GM10248 (cell line): ENCODE measurements around the gene FGF1.

Source experiments
- CTCF ChIA-PET: fragments of 300-600 bp; sonication (Branson Sonifier 250); formaldehyde crosslinking; extraction: SDS; loops from one replicate; lab custom pipeline; 2021; ENCODE audit warnings: antibody characterized with exemption; lab: Yijun Ruan, JAX
- POLR2A ChIA-PET: fragments of 350-650 bp; sonication (Branson Sonifier 250); formaldehyde crosslinking; extraction: SDS; loops from one replicate; lab custom pipeline; 2020; ENCODE audit warnings: antibody characterized with exemption; lab: Yijun Ruan, JAX
- DNase-seq: peaks from one replicate; pipeline ENCODE4 v3.0.0; 2012; ENCODE audit errors: extremely low spot score
- CTCF ChIP-seq: IDR thresholded peaks from 2 replicates; pipeline ENCODE4 v1.5.1; 2012; ENCODE audit warnings: mild to moderate bottlenecking, low read depth; ENCODE audit errors: extremely low read depth, missing control alignments, control extremely low read depth

FGF1 gene

GRCh38 chr5:142637871-142638270, 48.0 kb downstream of the FGF1 start:
- no peak for DNase-seq
- TF ChIP-seq CTCF, result no peak
- ChIA-PET POLR2A (no interaction called here), CTCF (interaction anchor here (0.7 to 1.4 kb wide), 2 partner anchors 13 to 75 kb away, joined by 3 read pairs; no protein-coding TSS in a partner anchor)

GRCh38 chr5:142636698-142637324, 49.1 kb downstream of the FGF1 start:
- ChIA-PET CTCF (interaction anchor here (0.8 to 1.4 kb wide), 2 partner anchors 18 to 76 kb away, joined by 3 read pairs; no protein-coding TSS in a partner anchor), POLR2A (no interaction called here)
- TF ChIP-seq CTCF, result no peak
- DNase-seq, result no peak

- CTCF ChIA-PET, result interaction anchor here (0.8 kb wide), 1 partner anchor 19 kb away, joined by 3 read pairs; no protein-coding TSS in a partner anchor
Observed at GRCh38 chr5:142636093-142636492, 49.8 kb downstream of the FGF1 start.

GRCh38 chr5:142634216-142635011, 51.5 kb downstream of the FGF1 start:
- TF ChIP-seq CTCF, result no peak
- ChIA-PET CTCF (no interaction called here), POLR2A (no interaction called here)
- no peak for DNase-seq

More at GRCh38 chr5:142636093-142636492, 49.8 kb downstream of the FGF1 start:
- no peak for TF ChIP-seq CTCF
- POLR2A ChIA-PET, result no interaction called here
- DNase-seq, result no peak

- DNase-seq, result no peak
- ChIA-PET CTCF (interaction anchor here (1.3 kb wide), 1 partner anchor 24 kb away, joined by 5 read pairs; no protein-coding TSS in a partner anchor), POLR2A (no interaction called here)
- TF ChIP-seq CTCF, result no peak
Observed at GRCh38 chr5:142630927-142631539, 54.9 kb downstream of the FGF1 start.
